Smooth muscle cell (in vitro differentiated cells): ENCODE results near the gene NFYC. TPM values are rescaled to one million over a fixed set of nuclear protein-coding genes. Genes with fewer than 3 reads are reported as not detected.

Experiments
- DNase-seq: peaks from one replicate; lab custom pipeline; 2025; ENCODE audit not compliant: unreplicated experiment; lab: John Stamatoyannopoulos, UW
- H2AFZ ChIP-seq: fragments of 200-600 bp; sonication (generic); 2 replicates; pipeline ENCODE4 v1.6.0; 2016; ENCODE audit warnings: antibody characterized with exemption, low read depth, mild to moderate bottlenecking
- H3F3A ChIP-seq: fragments of 200-600 bp; sonication (generic); 2 replicates; pipeline ENCODE4 v1.6.0; 2017; ENCODE audit warnings: antibody characterized with exemption, low read depth
- H3K27ac ChIP-seq: fragments of 200-600 bp; sonication (generic); 2 replicates; pipeline ENCODE4 v1.5.1; 2016; ENCODE audit warnings: low read depth, mild to moderate bottlenecking
- H3K27me3 ChIP-seq: fragments of 200-600 bp; sonication (generic); 2 replicates; pipeline ENCODE4 v1.6.1; 2016; ENCODE audit warnings: low read depth, mild to moderate bottlenecking
- H3K36me3 ChIP-seq: fragments of 200-600 bp; sonication (generic); 2 replicates; pipeline ENCODE4 v1.5.1; 2016; ENCODE audit warnings: low read depth
- H3K4me1 ChIP-seq: fragments of 200-600 bp; sonication (generic); 2 replicates; pipeline ENCODE4 v1.5.1; 2016; ENCODE audit warnings: low read depth
- H3K4me2 ChIP-seq: fragments of 200-600 bp; sonication (generic); 2 replicates; pipeline ENCODE4 v1.6.0; 2016; ENCODE audit warnings: mild to moderate bottlenecking
- H3K4me3 ChIP-seq: fragments of 200-600 bp; sonication (generic); 2 replicates; pipeline ENCODE4 v1.5.1; 2016; ENCODE audit warnings: mild to moderate bottlenecking
- H3K79me2 ChIP-seq: fragments of 200-600 bp; sonication (generic); 2 replicates; pipeline ENCODE4 v1.6.0; 2016; ENCODE audit warnings: low read depth, mild to moderate bottlenecking
- H3K9ac ChIP-seq: fragments of 200-600 bp; sonication (generic); 2 replicates; pipeline ENCODE4 v1.6.0; 2016; ENCODE audit warnings: low read depth
- H3K9me3 ChIP-seq: fragments of 200-600 bp; sonication (generic); replicated peaks from 2 replicates; pipeline ENCODE4 v1.5.1; 2016; ENCODE audit warnings: low read depth
- H4K20me1 ChIP-seq: fragments of 200-600 bp; sonication (generic); 2 replicates; pipeline ENCODE4 v1.6.0; 2016; ENCODE audit warnings: low read depth
- WGBS: methylation state at CpG from one replicate; pipeline ENCODE4 v1.1.7; 2016; ENCODE audit warnings: low lambda C conversion rate; 5-methylcytosine and 5-hydroxymethylcytosine counted together
- microRNA counts: library from miRNA; unstranded; fragments of <30 nt; microRNA quantifications from one replicate; lab custom pipeline; 2016
- microRNA-seq: library from miRNA; unstranded; fragments of <30 nt; microRNA quantifications from one replicate; pipeline ENCODE4, GENCODE V29; 2016; ENCODE audit warnings: borderline number of aligned reads
- polyA plus RNA-seq: library from polyadenylated mRNA; unstranded; fragments of >200 nt; fragmentation: Nextera tagmentation; extraction: Ambion mirVana; gene quantifications from 2 replicates; pipeline ENCODE4 v1.2.1, GENCODE V29; 2016
- small RNA-seq: library from RNA; depleted of rRNA; stranded (forward); fragments of <200 nt; gene quantifications from one replicate; pipeline ENCODE3, GENCODE V24; 2014
- total RNA-seq: library from RNA; depleted of rRNA; stranded (reverse); fragments of >200 nt; gene quantifications from 2 replicates; pipeline ENCODE4 v1.2.3, GENCODE V29; 2014
- TF ChIP-seq, protein P1 (sequence below): fragments of 200-600 bp; sonication (generic); IDR thresholded peaks from 2 replicates; pipeline ENCODE4 v1.5.1; 2017; ENCODE audit warnings: borderline replicate concordance, mild to moderate bottlenecking, antibody characterized with exemption; ENCODE audit not compliant: insufficient read depth, poor library complexity, severe bottlenecking

NFYC gene
- total and polyA plus RNA-seq, 2 experiments from 2014 or later, result 18.1 to 28.6 TPM

- Histone ChIP-seq H3K27ac (no peak overlapping the region), H3K27me3 (peaks cover 17% of the 10 kb centered on the region), H3K9ac (no peak overlapping the region), H3K36me3 (no peaks in the 10 kb centered on the region), H4K20me1 (no peaks in the 10 kb centered on the region), H3K4me1 (peaks cover 17% of the 10 kb centered on the region), H3K9me3 (no peaks in the 10 kb centered on the region), H3K4me2 (no peak overlapping the region), H3F3A (peaks cover 10% of the 10 kb centered on the region), H2AFZ (no peak overlapping the region), H3K4me3 (no peak overlapping the region), H3K79me2 (no peaks in the 10 kb centered on the region)
- DNase-seq, result no peak
- WGBS, result 93% methylated on average over 3 of the region's 3 CpGs
- TF ChIP-seq, protein P1, sequence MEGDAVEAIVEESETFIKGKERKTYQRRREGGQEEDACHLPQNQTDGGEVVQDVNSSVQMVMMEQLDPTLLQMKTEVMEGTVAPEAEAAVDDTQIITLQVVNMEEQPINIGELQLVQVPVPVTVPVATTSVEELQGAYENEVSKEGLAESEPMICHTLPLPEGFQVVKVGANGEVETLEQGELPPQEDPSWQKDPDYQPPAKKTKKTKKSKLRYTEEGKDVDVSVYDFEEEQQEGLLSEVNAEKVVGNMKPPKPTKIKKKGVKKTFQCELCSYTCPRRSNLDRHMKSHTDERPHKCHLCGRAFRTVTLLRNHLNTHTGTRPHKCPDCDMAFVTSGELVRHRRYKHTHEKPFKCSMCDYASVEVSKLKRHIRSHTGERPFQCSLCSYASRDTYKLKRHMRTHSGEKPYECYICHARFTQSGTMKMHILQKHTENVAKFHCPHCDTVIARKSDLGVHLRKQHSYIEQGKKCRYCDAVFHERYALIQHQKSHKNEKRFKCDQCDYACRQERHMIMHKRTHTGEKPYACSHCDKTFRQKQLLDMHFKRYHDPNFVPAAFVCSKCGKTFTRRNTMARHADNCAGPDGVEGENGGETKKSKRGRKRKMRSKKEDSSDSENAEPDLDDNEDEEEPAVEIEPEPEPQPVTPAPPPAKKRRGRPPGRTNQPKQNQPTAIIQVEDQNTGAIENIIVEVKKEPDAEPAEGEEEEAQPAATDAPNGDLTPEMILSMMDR, result no peak
Observed at GRCh38 chr1:40820251-40820797, 128.8 kb downstream of the NFYC start.

MicroRNAs within 50 kb of the gene (microRNA counts, 767-probe panel; counts per million panel counts)
- microRNA hsa-miR-30c-5p (lab: Ali Mortazavi, UCI), result 2,201 counts per million, percentile 8 among the panel's probes with 10 or more counts
- 183 counts per million for microRNA hsa-miR-30e-5p (lab: Ali Mortazavi, UCI)

Small RNA genes within 50 kb of the gene (microRNA-seq; reads per million reads assigned to microRNA genes)
- 80.1 reads per million, percentile 52 among the genes with 10 or more reads in this experiment for gene MIR30C1
- 4,281 reads per million, percentile 90 among the genes with 10 or more reads in this experiment for gene MIR30E

Small RNA genes within 50 kb of the gene (small RNA-seq; reads per million reads assigned to genes)
- gene MIR30C1 (3.5 reads per million, percentile 55 among the genes with 10 or more reads in this experiment), gene MIR30E (199 reads per million, percentile 99 among the genes with 10 or more reads in this experiment), gene RN7SL326P (not detected)

Other genes with a start within 250 kb of the NFYC start
- gene ZFP69B, start 241.2 kb upstream of the NFYC start, total RNA-seq, result 6.5 and 6.8 TPM in 2 replicates
- 1.5 and 4.3 TPM in 2 replicates for gene ZFP69B, start 241.2 kb upstream of the NFYC start, polyA plus RNA-seq
- gene ZFP69, start 214.4 kb upstream of the NFYC start, total RNA-seq, result 2.1 and 2.6 TPM in 2 replicates
- 0.97 and 4.3 TPM in 2 replicates for gene ZFP69, start 214.4 kb upstream of the NFYC start, polyA plus RNA-seq
- gene EXO5, start 182.9 kb upstream of the NFYC start, total RNA-seq, result 9.4 and 10.4 TPM in 2 replicates
- 7.1 and 9.1 TPM in 2 replicates for gene EXO5, start 182.9 kb upstream of the NFYC start, polyA plus RNA-seq
- 6.8 and 8.0 TPM in 2 replicates for gene ZNF684, start 160.1 kb upstream of the NFYC start, total RNA-seq
- 2.7 and 5.5 TPM in 2 replicates for gene ZNF684, start 160.1 kb upstream of the NFYC start, polyA plus RNA-seq
- 2.2 and 2.6 TPM in 2 replicates for gene RIMS3, start 26.0 kb upstream of the NFYC start, total RNA-seq
- 0.33 and 2.0 TPM in 2 replicates for gene RIMS3, start 26.0 kb upstream of the NFYC start, polyA plus RNA-seq
- 0.63 TPM in 1 of 2 replicates, not detected in the other for gene KCNQ4, start 92.1 kb downstream of the NFYC start, total RNA-seq
- gene KCNQ4, start 92.1 kb downstream of the NFYC start, polyA plus RNA-seq, result 0.06 and 0.17 TPM in 2 replicates
- 3.1 and 10.7 TPM in 2 replicates for gene CITED4, start 170.7 kb downstream of the NFYC start, total RNA-seq
- 5.5 and 25.1 TPM in 2 replicates for gene CITED4, start 170.7 kb downstream of the NFYC start, polyA plus RNA-seq